GM23338 (cell line): ENCODE measurements around the gene OR51I2. TPM values are rescaled to one million over a fixed set of nuclear protein-coding genes. Genes with fewer than 3 reads are reported as not detected.

Experiments
- ATAC-seq: fragments of 200-7000 bp; cut with Tn5 transposase; 3 replicates; pipeline ENCODE4 v1.9.1; 2020
- DNase-seq: peaks from one replicate; pipeline ENCODE4 v3.0.0-alpha.2; 2015; ENCODE audit warnings: low spot score
- H2AFZ ChIP-seq: fragments of 200-600 bp; sonication (generic); 2 replicates; pipeline ENCODE4 v1.8.0; 2016; ENCODE audit warnings: antibody characterized with exemption, mild to moderate bottlenecking, moderate library complexity
- H3F3A ChIP-seq: fragments of 200-600 bp; sonication (generic); replicated peaks from 2 replicates; pipeline ENCODE4 v1.8.0; 2017; ENCODE audit warnings: antibody characterized with exemption, mixed run types, low read depth
- H3K27ac ChIP-seq: fragments of 200-600 bp; sonication (generic); 2 replicates; pipeline ENCODE4 v1.6.1; 2016; ENCODE audit warnings: low read depth
- H3K27me3 ChIP-seq: fragments of 200-600 bp; sonication (generic); 2 replicates; pipeline ENCODE4 v1.8.0; 2016; ENCODE audit warnings: mild to moderate bottlenecking, mixed run types, moderate library complexity; ENCODE audit not compliant: insufficient read depth
- H3K36me3 ChIP-seq: fragments of 200-600 bp; sonication (generic); 2 replicates; pipeline ENCODE4 v1.8.0; 2016; ENCODE audit warnings: mild to moderate bottlenecking; ENCODE audit not compliant: insufficient read depth
- H3K4me1 ChIP-seq: fragments of 200-600 bp; sonication (generic); 2 replicates; pipeline ENCODE4 v1.8.0; 2016; ENCODE audit warnings: mild to moderate bottlenecking, moderate library complexity; ENCODE audit not compliant: insufficient read depth
- H3K4me2 ChIP-seq: fragments of 200-600 bp; sonication (generic); 2 replicates; pipeline ENCODE4 v1.7.1; 2017; ENCODE audit warnings: mixed run types
- H3K4me3 ChIP-seq: fragments of 200-600 bp; sonication (generic); 2 replicates; pipeline ENCODE4 v1.6.1; 2016; ENCODE audit warnings: mixed run types
- H3K79me2 ChIP-seq: fragments of 200-600 bp; sonication (generic); replicated peaks from 2 replicates; pipeline ENCODE4 v1.8.0; 2017; ENCODE audit warnings: mild to moderate bottlenecking; ENCODE audit not compliant: insufficient read depth
- H3K9me2 ChIP-seq: fragments of 200-600 bp; sonication (generic); 2 replicates; pipeline ENCODE4 v1.8.0; 2017; ENCODE audit not compliant: insufficient read depth
- H4K20me1 ChIP-seq: fragments of 200-600 bp; sonication (generic); replicated peaks from 2 replicates; pipeline ENCODE4 v1.8.0; 2017; ENCODE audit warnings: mild to moderate bottlenecking; ENCODE audit not compliant: insufficient read depth
- H3K27ac Mint-ChIP-seq: 2 replicates; pipeline ENCODE4 v1.8.0; 2020; ENCODE audit warnings: inconsistent platforms, mild to moderate bottlenecking, moderate library complexity, mixed read lengths
- H3K27me3 Mint-ChIP-seq: 3 replicates; pipeline ENCODE4 v1.8.0; 2022; ENCODE audit warnings: low read depth, mild to moderate bottlenecking, moderate library complexity, mixed read lengths, inconsistent platforms; ENCODE audit not compliant: insufficient read depth, poor library complexity
- H3K36me3 Mint-ChIP-seq: 3 replicates; pipeline ENCODE4 v1.8.0; 2021; ENCODE audit warnings: low read depth, mild to moderate bottlenecking, inconsistent platforms, moderate library complexity, mixed read lengths
- H3K4me1 Mint-ChIP-seq: 3 replicates; pipeline ENCODE4 v1.8.0; 2020; ENCODE audit warnings: mild to moderate bottlenecking, inconsistent platforms, mixed read lengths
- H3K4me3 Mint-ChIP-seq: 3 replicates; pipeline ENCODE4 v1.8.0; 2021; ENCODE audit warnings: moderate library complexity, mild to moderate bottlenecking, inconsistent platforms, mixed read lengths
- H3K9me3 Mint-ChIP-seq: 3 replicates; pipeline ENCODE4 v1.8.0; 2020; ENCODE audit warnings: moderate library complexity, mild to moderate bottlenecking, inconsistent platforms, mixed read lengths
- CREB1 ChIP-seq: fragments of 250-450 bp; sonication (Bioruptor Pico); IDR thresholded peaks from 2 replicates; pipeline ENCODE4 v1.5.0; 2020; ENCODE audit warnings: low read depth, mild to moderate bottlenecking, moderate library complexity
- JUNB ChIP-seq: IDR thresholded peaks from one replicate; pipeline ENCODE4 v1.6.1; 2016; ENCODE audit warnings: antibody characterized with exemption; ENCODE audit not compliant: unreplicated experiment
- NANOG ChIP-seq: IDR thresholded peaks from 2 replicates; pipeline ENCODE4 v1.6.1; 2016; ENCODE audit warnings: antibody characterized with exemption, borderline replicate concordance
- polyA plus RNA-seq: library from polyadenylated mRNA; unstranded; fragments of >200 nt; fragmentation: Nextera tagmentation; extraction: Ambion mirVana; gene quantifications from 2 replicates; pipeline ENCODE4 v1.2.1, GENCODE V29; 2016
- total RNA-seq: library from RNA; depleted of rRNA; stranded (reverse); fragments of >200 nt; shearing (Covaris generic); gene quantifications from 2 replicates; pipeline ENCODE4 v1.2.3, GENCODE V29; 2014
- TF ChIP-seq, protein P1 (sequence below), 2 experiments: fragments of 200-600 bp in 1 of 2; sonication (generic) in 1 of 2; conservative IDR thresholded peaks; 2 replicates each; pipeline versions ENCODE4 v1.5.1 to v1.6.1; 2016 to 2017; ENCODE audit warnings: antibody characterized with exemption in 2 of 2, low read depth in 2 of 2, mild to moderate bottlenecking in 2 of 2, moderate library complexity in 1 of 2
- TF ChIP-seq, protein P2 (sequence below): fragments of 250-450 bp; sonication (Bioruptor Pico); IDR thresholded peaks from 2 replicates; pipeline ENCODE4 v1.5.0; 2020; ENCODE audit warnings: mild to moderate bottlenecking, moderate library complexity
- TF ChIP-seq, protein P3 (sequence below): IDR thresholded peaks from one replicate; pipeline ENCODE4 v1.6.1; 2018; ENCODE audit warnings: antibody characterized with exemption; ENCODE audit not compliant: unreplicated experiment

The OR51I2 gene
- total and polyA plus RNA-seq, 2 experiments from 2014 or later, result not detected

DNA sequence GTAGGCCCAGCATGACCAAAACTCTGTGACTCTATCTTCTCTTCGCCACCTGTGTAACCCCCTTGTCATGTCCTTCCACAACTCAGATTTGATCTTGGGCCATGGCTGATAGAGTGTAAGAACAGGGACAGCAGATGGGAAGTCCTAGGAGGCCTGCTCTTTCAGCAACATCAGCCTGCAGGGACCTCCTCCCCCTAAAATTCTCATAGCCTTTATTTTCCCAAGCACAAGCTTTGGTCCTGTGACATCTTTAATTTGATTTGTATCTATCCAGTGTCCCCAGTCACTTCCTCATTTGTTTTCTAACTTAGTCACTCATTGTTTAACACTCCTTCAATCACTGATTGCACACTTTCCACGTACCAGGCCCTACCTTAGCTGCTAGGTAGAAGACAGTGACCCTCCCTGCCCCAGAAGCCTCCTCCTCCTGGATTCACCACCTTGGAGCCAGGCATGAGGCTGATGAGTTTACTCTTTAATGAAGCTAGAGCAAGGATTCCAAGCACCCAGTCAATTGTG lies 55.3 kb downstream of the OR51I2 start:
- Mint-ChIP-seq H3K36me3 (no peaks in the 10 kb centered on the region), H3K9me3 (no peaks in the 10 kb centered on the region), H3K27ac (no peak overlapping the region; the same call in 1 of the 2 replicates), H3K4me3 (no peak overlapping the region), H3K4me1 (no peaks in the 10 kb centered on the region), H3K27me3 (peaks cover 6% of the 10 kb centered on the region)
- DNase-seq, result no peak
- H3K79me2 ChIP-seq, result no peaks in the 10 kb centered on the region
- H3K27ac ChIP-seq, result no peak overlapping the region
- no peak overlapping the region for H2AFZ ChIP-seq
- no peaks in the 10 kb centered on the region; the same call in 1 of the 2 replicates for H3K9me2 ChIP-seq
- ATAC-seq, result no peak
- H3K4me3 ChIP-seq, result no peak overlapping the region
- no peaks in the 10 kb centered on the region for H4K20me1 ChIP-seq
- no peak overlapping the region for H3K4me2 ChIP-seq
- no peaks in the 10 kb centered on the region for H3F3A ChIP-seq
- no peaks in the 10 kb centered on the region for H3K4me1 ChIP-seq
- TF ChIP-seq NANOG (no peak), CREB1 (CRISPR knock-in tag) (no peak), JUNB (no peak)
- TF ChIP-seq, protein P1, sequence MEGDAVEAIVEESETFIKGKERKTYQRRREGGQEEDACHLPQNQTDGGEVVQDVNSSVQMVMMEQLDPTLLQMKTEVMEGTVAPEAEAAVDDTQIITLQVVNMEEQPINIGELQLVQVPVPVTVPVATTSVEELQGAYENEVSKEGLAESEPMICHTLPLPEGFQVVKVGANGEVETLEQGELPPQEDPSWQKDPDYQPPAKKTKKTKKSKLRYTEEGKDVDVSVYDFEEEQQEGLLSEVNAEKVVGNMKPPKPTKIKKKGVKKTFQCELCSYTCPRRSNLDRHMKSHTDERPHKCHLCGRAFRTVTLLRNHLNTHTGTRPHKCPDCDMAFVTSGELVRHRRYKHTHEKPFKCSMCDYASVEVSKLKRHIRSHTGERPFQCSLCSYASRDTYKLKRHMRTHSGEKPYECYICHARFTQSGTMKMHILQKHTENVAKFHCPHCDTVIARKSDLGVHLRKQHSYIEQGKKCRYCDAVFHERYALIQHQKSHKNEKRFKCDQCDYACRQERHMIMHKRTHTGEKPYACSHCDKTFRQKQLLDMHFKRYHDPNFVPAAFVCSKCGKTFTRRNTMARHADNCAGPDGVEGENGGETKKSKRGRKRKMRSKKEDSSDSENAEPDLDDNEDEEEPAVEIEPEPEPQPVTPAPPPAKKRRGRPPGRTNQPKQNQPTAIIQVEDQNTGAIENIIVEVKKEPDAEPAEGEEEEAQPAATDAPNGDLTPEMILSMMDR (conservative IDR thresholded peaks at IDR 0.05; ENCODE audit: low read depth in 2 of 2), result no peak
- TF ChIP-seq, protein P2, sequence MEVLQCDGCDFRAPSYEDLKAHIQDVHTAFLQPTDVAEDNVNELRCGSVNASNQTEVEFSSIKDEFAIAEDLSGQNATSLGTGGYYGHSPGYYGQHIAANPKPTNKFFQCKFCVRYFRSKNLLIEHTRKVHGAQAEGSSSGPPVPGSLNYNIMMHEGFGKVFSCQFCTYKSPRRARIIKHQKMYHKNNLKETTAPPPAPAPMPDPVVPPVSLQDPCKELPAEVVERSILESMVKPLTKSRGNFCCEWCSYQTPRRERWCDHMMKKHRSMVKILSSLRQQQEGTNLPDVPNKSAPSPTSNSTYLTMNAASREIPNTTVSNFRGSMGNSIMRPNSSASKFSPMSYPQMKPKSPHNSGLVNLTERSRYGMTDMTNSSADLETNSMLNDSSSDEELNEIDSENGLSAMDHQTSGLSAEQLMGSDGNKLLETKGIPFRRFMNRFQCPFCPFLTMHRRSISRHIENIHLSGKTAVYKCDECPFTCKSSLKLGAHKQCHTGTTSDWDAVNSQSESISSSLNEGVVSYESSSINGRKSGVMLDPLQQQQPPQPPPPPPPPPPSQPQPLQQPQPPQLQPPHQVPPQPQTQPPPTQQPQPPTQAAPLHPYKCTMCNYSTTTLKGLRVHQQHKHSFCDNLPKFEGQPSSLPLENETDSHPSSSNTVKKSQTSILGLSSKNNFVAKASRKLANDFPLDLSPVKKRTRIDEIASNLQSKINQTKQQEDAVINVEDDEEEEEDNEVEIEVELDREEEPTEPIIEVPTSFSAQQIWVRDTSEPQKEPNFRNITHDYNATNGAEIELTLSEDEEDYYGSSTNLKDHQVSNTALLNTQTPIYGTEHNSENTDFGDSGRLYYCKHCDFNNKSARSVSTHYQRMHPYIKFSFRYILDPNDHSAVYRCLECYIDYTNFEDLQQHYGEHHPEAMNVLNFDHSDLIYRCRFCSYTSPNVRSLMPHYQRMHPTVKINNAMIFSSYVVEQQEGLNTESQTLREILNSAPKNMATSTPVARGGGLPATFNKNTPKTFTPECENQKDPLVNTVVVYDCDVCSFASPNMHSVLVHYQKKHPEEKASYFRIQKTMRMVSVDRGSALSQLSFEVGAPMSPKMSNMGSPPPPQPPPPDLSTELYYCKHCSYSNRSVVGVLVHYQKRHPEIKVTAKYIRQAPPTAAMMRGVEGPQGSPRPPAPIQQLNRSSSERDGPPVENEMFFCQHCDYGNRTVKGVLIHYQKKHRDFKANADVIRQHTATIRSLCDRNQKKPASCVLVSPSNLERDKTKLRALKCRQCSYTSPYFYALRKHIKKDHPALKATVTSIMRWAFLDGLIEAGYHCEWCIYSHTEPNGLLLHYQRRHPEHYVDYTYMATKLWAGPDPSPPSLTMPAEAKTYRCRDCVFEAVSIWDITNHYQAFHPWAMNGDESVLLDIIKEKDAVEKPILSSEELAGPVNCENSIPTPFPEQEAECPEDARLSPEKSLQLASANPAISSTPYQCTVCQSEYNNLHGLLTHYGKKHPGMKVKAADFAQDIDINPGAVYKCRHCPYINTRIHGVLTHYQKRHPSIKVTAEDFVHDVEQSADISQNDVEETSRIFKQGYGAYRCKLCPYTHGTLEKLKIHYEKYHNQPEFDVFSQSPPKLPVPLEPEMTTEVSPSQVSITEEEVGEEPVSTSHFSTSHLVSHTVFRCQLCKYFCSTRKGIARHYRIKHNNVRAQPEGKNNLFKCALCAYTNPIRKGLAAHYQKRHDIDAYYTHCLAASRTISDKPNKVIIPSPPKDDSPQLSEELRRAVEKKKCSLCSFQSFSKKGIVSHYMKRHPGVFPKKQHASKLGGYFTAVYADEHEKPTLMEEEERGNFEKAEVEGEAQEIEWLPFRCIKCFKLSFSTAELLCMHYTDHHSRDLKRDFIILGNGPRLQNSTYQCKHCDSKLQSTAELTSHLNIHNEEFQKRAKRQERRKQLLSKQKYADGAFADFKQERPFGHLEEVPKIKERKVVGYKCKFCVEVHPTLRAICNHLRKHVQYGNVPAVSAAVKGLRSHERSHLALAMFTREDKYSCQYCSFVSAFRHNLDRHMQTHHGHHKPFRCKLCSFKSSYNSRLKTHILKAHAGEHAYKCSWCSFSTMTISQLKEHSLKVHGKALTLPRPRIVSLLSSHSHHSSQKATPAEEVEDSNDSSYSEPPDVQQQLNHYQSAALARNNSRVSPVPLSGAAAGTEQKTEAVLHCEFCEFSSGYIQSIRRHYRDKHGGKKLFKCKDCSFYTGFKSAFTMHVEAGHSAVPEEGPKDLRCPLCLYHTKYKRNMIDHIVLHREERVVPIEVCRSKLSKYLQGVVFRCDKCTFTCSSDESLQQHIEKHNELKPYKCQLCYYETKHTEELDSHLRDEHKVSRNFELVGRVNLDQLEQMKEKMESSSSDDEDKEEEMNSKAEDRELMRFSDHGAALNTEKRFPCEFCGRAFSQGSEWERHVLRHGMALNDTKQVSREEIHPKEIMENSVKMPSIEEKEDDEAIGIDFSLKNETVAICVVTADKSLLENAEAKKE (CRISPR knock-in tag), result no peak
- TF ChIP-seq, protein P3, sequence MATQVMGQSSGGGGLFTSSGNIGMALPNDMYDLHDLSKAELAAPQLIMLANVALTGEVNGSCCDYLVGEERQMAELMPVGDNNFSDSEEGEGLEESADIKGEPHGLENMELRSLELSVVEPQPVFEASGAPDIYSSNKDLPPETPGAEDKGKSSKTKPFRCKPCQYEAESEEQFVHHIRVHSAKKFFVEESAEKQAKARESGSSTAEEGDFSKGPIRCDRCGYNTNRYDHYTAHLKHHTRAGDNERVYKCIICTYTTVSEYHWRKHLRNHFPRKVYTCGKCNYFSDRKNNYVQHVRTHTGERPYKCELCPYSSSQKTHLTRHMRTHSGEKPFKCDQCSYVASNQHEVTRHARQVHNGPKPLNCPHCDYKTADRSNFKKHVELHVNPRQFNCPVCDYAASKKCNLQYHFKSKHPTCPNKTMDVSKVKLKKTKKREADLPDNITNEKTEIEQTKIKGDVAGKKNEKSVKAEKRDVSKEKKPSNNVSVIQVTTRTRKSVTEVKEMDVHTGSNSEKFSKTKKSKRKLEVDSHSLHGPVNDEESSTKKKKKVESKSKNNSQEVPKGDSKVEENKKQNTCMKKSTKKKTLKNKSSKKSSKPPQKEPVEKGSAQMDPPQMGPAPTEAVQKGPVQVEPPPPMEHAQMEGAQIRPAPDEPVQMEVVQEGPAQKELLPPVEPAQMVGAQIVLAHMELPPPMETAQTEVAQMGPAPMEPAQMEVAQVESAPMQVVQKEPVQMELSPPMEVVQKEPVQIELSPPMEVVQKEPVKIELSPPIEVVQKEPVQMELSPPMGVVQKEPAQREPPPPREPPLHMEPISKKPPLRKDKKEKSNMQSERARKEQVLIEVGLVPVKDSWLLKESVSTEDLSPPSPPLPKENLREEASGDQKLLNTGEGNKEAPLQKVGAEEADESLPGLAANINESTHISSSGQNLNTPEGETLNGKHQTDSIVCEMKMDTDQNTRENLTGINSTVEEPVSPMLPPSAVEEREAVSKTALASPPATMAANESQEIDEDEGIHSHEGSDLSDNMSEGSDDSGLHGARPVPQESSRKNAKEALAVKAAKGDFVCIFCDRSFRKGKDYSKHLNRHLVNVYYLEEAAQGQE, result no peak
- H3K27me3 ChIP-seq, result no peaks in the 10 kb centered on the region
- H3K36me3 ChIP-seq, result no peaks in the 10 kb centered on the region
